Posterior cingulate gyrus (tissue), 11 donors: ENCODE measurements around the gene HSDL1.

Source experiments
- DNase-seq, 10 donors: peaks; one replicate each; pipeline versions ENCODE4 v3.0.0 to v3.0.0-alpha.2; 2020 to 2021; ENCODE audit warnings: mixed read lengths in 3 of 10
- intact Hi-C: fragments of 100-400 bp; cut with DNase I; formaldehyde crosslinking; loops from one replicate; pipeline ENCODE4 v1.15.1; 2023

The HSDL1 gene

DNA sequence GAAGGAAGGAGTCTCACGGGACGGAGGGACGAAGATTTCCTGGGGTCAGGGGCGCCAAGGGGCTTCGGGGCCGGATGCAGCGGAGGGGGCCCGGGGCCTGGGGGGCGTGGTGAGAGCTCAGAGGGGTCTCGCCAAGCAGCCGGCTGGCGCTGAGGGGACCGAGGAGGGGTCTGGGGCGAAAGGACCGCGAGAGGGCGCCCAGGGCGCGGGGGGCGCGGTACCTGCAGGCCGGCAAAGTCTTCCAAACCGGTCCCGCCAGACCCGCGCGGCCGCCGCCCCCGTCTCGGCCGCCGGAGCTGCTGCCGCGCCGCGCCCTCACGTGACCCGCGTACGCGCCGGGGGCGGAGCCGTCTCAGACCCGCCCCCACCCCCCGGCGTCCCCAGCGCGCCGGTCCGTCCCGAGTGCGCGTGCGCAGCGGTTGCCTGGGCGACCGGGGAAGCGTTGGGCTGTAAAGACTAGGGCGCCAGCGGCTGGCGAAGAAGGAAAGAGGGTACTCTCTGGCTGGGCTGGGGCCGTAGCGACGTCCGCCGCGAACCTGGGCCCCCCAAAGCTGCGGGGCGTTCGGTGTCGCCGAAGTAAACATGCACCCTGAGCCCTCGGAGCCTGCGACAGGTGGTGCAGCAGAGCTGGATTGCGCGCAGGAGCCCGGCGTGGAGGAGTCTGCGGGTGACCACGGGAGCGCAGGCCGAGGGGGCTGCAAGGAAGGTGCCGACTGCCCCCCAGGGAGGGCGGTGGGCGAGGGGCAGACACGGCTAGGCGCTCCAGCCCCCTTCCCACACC is at the start of gene HSDL1, which contains the start of gene DNAAF1:
Gene HSDL1 (minus strand): TSS at position 319 of the 781 bp plus-strand sequence. CDS start 13,856 bp downstream, outside the sequence.
Gene DNAAF1 (plus strand): TSS at position 450 of the 781 bp plus-strand sequence. CDS start 133 bp downstream, at position 583.
- DNase-seq: peak; percentile 85 to 99 (median 94)
- intact Hi-C loops: loop anchor here (2.0 to 5.0 kb wide), 2 partner anchors 28 to 42 kb away; partner anchors contain the start of genes MBTPS1 and TAF1C

DNA sequence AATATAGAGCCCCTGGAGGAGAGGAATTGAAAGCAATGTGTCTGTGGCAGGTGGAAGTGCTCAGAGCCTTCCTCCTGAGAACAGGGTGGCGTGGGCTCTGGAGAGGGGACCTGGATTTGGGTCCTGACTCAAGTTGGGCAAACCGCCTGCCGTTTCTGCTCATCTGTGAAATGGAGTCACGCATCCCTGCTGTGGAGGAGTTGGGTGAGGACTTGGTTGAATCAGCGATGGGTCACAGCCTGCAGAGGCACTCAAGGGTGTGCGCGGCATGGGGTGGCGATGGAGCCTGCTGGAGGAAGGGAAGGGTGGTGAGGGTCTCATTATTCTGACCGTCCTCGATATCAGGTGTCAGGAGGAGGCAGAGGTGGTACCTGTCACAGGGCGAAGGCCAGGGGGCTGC is 49.0 kb upstream of the HSDL1 start:
- intact Hi-C loops: no loop called here
- DNase-seq: peak in 1 of 10 donors; percentile 53

DNA sequence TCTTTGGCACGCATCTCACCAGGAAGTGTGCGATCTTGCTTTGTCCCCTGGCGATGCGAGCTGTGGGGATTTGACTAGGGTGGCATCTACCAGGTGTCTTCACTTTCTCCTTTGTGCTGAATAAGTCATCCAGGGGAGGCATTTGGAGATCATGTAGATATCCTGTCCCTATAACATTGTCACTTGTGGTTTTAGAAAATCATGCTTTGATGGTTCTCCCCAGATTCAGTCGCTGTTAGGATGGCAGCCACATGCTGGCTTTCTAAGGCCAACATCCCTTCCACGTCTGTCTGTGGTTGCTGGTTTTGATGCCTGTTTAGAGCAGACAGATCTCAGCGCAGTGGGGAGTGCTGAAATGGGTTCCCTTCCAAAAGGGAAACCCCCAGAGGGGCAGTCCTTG is 48.5 kb upstream of the HSDL1 start:
- DNase-seq: no peak
- intact Hi-C loops: no loop called here

DNA sequence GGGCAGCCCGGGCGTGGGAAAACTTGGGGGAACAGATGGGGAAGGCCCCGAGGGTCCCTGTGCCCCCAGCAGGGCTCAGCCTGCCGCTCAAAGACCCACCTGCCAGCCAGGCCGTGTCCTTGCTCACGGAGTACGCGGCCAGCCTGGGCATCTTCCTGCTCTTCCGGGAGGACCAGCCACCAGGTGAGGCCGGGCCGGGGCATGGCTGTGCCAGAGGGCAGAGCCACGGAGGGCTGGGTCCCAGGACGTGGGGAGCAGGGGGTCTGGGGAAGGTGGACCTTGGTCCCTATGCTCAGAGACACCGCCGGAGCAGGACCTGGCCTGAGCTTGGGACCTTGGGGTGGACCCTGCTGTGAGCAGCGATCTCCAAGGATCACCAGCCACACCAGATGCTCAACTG is 46.5 kb upstream of the HSDL1 start:
- intact Hi-C loops: no loop called here
- peak in 2 of 10 donors; percentile 49 to 78 for DNase-seq

DNA sequence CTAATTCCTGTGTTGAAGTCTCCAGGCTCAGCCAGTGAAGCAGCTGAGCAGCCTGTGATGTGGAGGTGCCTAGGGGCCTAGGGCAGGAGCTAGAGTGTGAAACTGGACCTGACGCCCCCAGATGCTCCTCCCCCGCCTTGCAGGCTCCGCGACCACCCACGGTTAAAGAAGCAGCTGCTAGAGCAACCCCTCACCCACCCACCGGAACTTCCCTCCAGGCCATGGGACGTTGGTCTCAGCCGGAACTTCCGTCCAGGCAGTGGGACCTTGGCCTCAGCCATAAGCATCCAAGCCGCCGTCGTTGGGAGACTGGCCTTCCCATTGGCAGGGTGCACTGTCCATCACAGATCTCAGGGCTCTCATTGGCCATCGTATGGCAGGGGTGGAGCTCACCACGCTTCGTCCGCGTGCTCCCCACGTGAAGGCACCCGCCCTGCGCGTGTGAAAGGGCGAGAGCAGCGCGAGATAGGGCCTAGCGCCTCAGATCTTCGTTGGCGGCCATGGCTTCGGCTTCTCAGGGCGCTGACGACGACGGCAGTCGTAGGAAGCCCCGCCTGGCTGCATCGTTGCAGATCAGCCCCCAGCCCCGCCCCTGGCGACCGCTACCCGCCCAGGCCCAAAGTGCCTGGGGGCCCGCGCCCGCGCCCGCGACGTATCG is 45.9 kb upstream of the HSDL1 start, which contains the start of gene ADAD2:
Gene ADAD2 (plus strand): TSS at position 427 of the 658 bp plus-strand sequence. CDS start 74 bp downstream, at position 501.
- peak in 2 of 10 donors; percentile 59 to 74 for DNase-seq
- intact Hi-C loops: no loop called here

DNA sequence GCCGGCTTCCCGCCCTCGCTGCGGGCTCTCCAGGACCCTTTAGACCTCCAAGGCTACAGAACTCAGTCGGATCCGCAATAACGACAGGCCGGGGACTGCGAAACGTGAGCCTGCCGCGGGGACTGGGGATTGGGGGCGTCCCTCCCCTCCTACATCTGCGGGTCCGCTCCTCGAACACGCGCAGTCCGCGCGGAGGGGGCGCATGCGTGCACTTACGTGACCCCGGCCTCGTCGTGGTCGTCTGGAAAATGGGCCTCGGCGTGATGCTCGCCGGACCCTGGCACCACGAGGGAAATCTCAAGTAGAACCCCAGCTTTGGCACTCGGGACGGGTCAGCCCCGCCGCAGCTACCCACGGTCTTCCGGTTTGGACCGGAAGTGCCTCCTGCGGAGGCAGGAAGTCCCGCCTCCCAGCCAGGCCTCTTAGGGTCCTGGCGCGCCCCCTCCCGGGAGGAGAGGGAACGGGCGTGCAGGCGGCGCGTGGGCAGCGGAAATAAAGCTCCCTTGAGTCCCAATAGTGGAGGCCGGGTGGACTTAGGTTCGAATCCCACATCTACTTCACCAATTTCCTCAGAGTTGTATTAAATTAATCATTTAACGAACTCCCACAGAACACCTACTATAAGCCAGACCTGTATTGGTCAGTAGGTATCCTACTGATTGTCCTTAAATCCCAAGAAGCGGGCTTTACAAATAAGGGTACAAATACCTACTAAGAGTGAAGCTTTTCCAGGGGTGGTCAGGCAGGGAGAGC is 41.9 kb upstream of the HSDL1 start, which contains the start of gene TAF1C:
Gene TAF1C (minus strand): TSS at position 373 of the 753 bp plus-strand sequence. CDS start 2,069 bp downstream, outside the sequence.
- intact Hi-C loops: loop anchor here (1.0 to 10.0 kb wide), 4 partner anchors 45 to 220 kb away; partner anchors contain the start of gene NECAB2
- peak; percentile 79 to 98 (median 89) for DNase-seq

DNA sequence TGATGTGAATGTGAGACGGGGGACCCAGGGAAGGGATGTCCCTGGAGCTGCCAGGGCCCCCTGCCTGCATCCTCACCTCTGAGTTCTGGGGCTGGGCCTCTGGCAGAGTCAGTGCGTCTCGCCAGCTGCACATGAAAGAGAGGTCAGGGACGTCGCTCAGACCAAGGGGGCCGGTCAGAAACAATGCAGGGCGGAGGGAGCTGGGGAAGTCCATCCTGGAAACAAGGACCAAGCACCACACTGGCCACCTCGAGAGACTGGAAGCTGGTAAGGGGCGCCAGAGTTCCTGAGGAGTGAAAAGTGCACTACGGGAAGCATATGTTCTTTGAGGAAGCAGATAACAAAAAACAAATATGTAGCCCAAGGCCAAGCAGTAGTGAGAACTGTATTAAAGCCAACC is 39.8 kb upstream of the HSDL1 start:
- intact Hi-C loops: loop anchor here (5.0 to 10.0 kb wide), 2 partner anchors 42 to 100 kb away; no protein-coding TSS in a partner anchor
- peak in 3 of 10 donors; percentile 41 to 67 (median 65) for DNase-seq

DNA sequence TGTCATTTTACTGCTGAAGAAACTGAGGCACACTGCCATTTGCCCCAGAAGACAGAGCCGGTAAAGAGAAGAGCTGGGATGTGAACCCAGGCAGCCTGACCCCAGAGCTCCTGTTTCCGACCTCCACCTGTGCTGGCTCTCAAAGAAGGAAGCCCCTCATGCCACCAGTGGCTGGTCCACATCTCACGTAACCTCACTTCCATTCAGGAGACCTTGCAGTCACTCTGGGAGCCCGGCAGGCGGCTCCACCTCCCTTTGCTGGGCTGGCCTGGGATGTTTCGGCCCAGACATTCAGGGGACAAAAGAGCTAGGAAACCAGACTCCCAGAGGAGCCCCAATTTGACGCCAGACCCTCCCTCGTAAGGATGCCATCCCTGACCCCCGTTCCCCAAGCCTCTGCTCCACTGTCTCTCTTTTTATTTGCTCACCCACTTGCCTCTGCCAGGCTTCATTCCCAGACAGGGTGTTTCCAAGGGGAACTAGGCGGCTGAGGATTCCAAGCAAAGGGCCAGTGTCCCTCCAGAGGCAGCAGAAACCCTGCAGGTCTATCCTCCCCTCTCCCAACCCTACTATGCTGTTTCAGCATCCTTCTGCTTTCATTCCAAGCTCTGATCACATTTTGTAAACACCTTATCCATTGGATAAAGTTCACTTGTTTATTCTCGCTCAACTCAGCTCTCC is 39.1 kb upstream of the HSDL1 start:
- intact Hi-C loops: loop anchor here (10.0 kb wide), 1 partner anchor 99 kb away; no protein-coding TSS in a partner anchor
- peak in 3 of 10 donors; percentile 53 to 77 (median 62) for DNase-seq

DNA sequence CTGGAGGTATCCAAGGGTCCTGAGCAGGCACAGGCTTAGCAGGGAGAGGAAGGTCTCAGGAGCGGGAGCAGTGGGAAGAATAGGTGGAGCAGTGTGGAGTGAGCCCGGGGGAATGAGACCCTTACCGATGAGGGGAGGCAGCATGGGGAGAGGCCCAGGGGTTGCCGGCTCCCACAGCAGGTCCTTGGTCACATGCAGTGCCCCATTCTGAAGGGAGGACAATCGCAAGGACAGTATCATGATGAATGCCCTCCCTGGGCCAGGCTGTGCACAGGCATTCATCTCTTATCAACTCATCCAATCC is 38.5 kb upstream of the HSDL1 start:
- intact Hi-C loops: loop anchor here (10.0 kb wide), 1 partner anchor 99 kb away; no protein-coding TSS in a partner anchor
- DNase-seq: peak in 1 of 10 donors; percentile 54

DNA sequence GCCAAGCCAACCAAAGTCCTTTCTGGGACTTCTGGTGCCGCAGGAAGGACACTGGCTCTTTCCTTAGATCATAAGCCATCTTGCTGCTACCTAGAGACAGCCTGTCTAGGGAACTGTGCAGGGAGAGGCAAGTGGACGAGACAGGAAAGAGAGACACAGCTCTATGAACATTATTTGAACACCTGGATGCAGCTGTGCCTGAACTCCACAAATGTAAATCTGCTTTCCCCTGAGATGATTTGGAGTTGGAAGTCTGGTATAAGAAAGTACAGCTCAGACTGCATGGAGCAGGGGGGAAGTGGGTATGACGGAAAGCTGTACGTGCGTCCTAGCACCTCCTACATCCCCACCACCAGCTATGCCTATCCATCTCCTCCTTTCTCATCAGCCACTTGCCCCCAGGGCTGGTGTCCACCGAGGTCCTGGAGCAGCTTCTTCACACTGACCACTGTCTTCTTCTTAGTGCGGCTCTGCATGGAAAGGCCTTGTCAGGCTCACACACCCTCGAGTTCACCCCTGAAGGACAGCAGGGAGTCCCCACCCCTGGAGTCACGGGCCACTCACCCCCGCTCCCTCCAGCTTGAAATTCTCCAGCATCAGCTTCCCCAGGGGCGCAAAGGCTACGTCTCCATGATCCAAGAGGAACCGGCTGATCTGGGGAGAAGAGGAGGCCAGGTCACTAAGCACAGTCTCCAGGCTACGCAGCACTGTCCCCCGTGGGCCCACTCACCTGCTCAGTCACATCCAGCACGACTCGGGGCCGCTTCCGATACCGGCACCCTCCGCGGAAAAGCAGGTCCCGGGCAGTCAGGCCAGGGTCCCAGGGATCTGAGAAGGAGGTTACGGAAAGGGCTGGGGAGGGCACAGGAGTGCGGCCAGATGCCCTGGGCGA is 37.9 kb upstream of the HSDL1 start:
- intact Hi-C loops: loop anchor here (10.0 kb wide), 1 partner anchor 98 kb away; no protein-coding TSS in a partner anchor
- peak in 2 of 10 donors; percentile 23 to 67 for DNase-seq

DNA sequence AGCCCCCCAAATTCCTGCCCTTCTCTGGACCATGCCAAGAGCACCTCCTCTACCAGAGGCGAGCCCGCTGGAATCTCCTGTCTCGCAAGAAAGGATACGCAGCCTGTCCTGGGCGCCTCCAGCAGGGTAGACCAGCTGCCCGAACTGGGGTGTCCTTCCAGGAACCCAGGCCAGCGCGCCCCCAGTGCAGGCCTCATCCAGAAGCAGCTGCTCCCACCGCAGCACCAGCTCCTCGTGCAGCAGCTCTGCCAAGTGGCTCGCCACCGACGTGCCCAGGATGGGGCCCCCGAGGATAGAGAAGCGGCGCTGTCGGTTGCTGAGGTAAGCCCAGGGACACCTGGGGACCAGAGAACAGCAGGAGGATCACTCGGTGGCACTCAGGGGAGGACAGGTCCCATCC is 37.1 kb upstream of the HSDL1 start:
- intact Hi-C loops: loop anchor here (10.0 kb wide), 1 partner anchor 97 kb away; no protein-coding TSS in a partner anchor

DNA sequence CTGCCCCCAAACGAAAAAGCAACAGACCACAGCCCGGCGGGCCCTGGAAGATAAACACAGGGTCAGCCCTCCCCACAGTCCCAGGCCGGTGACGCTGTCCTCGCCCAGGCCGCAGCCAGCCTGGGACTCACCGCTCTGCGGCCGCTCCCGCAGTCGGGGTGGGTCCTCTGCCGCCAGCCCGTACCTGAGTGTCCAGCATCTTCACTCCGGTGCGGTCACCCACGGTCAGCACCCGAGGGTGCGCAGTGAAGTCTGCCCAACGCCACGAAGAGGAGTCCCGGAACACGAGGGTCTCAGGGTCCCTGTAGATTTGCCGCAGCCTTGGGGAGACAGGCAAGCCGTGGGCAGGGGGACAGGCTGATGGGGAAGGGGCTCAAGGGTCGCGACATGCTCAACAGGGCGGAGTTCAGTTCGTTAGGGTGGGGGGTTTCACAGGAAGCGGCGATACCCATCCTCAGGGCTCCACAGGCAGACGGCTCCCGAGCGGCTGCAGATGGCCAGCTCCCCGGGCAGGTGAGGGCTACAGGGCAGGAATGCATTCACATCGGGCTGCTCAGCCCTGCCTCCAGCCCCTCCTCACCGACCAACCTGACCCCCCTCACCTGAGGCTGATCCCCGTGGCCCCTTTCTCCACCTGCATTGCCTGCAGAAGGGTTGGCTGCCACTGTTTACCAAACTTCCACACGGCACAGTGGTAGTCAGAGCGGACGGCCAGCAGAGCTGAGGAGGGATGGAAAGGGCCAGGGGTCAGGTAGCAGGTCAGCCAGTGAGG is 36.4 kb upstream of the HSDL1 start:
- intact Hi-C loops: loop anchor here (10.0 kb wide), 1 partner anchor 97 kb away; no protein-coding TSS in a partner anchor

More for the DNA sequence above, 37.1 kb upstream of the HSDL1 start:
- peak in 3 of 10 donors; percentile 55 to 62 (median 61) for DNase-seq

DNA sequence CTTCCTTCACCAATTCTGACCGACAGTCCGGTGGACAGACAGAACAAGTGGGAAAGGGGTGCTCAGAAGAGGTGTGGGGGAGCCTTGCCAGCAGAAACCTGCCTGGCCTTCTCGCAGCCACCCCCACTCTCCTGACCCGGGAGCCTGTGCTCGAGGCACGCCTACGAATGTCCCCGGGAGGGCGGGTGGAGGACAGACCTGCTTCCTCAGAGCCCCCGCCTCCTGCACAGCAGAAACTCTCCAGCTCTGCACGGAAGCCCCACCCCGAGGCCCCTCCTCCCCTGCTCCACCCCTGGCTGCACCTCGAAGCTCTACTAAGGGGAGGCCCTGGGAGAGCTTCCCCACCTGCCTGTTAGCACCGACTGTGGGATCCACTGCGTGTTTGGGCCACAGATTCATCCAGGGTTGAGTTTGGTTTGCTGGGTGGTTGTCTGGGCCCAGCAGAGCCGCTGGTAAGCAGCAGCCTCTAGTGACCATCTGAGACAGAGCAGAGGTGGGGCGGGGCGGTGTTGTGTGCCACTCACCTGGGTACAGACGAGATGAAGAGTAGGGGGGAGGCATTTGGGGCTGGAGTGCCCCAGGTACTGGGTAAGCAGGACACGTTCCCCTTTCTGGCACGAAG is 35.7 kb upstream of the HSDL1 start:
- DNase-seq: peak in 2 of 10 donors; percentile 71 to 79
- intact Hi-C loops: loop anchor here (10.0 kb wide), 1 partner anchor 96 kb away; no protein-coding TSS in a partner anchor

More for the DNA sequence above, 36.4 kb upstream of the HSDL1 start:
- DNase-seq: peak in 2 of 10 donors; percentile 76

DNA sequence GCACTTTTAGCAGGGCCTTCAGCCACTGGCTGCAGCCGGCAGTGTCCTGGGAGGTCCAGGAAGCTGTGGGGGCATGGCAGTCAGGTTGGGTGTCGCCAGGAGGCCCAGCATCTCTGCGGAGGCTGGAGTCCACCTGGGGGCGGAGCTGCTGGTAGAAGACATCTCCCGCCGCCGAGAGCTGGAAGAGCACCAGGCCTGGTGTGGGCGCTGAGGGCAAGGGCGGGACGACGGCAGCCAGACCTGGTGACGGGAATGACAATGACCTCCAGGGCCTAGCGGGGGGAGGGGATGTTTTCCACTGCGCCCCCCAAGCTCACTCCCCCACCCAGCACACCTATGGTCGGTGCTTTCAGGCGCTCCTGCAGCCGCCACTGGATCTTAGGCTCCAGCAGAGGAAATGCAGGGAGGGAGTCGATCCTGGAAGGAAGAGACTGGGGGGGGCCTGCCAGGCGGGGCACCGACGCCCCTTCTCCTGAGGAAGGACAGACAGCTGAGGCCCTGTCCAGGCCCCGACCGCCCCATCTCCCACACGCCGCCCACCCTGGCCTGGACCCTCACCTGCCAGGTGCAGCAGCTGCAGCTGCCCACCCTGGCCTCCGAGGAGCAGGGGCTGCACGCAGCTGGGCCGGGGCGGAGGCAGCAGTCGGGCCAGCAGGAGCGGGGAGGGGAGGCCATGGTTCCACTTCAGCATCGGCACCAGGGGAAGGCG is 34.8 kb upstream of the HSDL1 start:
- intact Hi-C loops: loop anchor here (10.0 kb wide), 1 partner anchor 95 kb away; no protein-coding TSS in a partner anchor
- DNase-seq: peak in 2 of 10 donors; percentile 73 to 77

DNA sequence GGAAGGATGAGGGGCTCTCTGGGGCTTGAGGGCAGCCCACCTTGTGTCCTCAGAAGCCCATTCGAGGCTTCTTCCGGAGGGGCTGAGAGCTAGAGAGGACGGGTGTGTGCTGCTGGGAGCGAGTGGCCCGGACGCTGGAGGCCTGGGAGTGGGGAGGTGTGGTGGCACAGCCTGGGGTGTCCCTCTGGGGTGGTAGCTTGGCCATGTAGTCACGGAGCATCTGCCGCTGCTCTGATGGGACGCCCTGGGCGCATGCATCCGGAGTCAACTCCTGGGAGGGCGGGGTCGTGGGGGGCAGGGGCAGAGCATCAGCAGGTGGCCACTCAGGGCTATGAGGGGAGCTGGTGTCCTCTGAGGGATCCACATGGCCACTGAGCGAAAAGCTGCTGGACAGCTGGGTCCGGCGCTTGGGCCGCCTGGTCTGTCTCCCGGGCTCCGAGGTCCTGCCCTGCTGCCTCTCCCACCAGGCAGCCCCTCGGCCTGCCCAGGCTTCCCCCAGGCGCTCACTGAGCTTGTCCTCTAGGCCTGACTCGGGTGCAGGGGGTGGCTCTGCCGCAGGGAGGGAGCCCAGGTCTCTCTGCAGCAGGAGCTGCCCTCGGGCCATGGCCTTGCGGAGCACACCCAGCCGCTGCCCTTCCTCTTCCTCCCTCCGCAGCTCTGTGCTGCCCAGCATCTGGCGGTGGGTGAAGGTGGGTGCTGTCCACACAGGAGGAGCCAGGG is 34.1 kb upstream of the HSDL1 start:
- DNase-seq: peak in 2 of 10 donors; percentile 81
- intact Hi-C loops: no loop called here
